CD4-positive, alpha-beta memory T cell (primary cell): Measurements from ENCODE around the gene ZNRF1. TPM values are rescaled to one million over a fixed set of nuclear protein-coding genes. Genes with fewer than 3 reads are reported as not detected.
A peak's percentile ranks its signal among the peaks of the same experiment; 100 is the strongest.
"Not testable (repeated sequence)": the region's sequence is repeated elsewhere in the genome, so short reads cannot be mapped to it uniquely, and the experiment has no call there.

Source experiments
- CTCF ChIA-PET: fragments of 350-600 bp; sonication (Branson Sonifier 250); formaldehyde crosslinking; loops from one replicate; lab custom pipeline; 2021; ENCODE audit warnings: inconsistent platforms; ENCODE audit not compliant: partially characterized antibody; lab: Charles Lee
- POLR2A ChIA-PET: fragments of 350-600 bp; sonication (Branson Sonifier 250); formaldehyde crosslinking; loops from one replicate; lab custom pipeline; 2021; ENCODE audit not compliant: partially characterized antibody; lab: Charles Lee
- DNase-seq, 5 donors: peaks; one replicate each; pipeline versions ENCODE4 v3.0.0 to v3.0.0-alpha.2; 2020 to 2022; ENCODE audit warnings: mixed read lengths in 1 of 5
- H3K27ac ChIP-seq: one replicate; pipeline ENCODE4 v1.7.0; 2013; ENCODE audit warnings: low read depth, low read length
- H3K27me3 ChIP-seq: 2 replicates; pipeline ENCODE4 v1.7.0; 2013; ENCODE audit warnings: mild to moderate bottlenecking, low read length, moderate library complexity; ENCODE audit not compliant: insufficient read depth
- H3K36me3 ChIP-seq: 2 replicates; pipeline ENCODE4 v1.7.0; 2013; ENCODE audit warnings: mild to moderate bottlenecking, low read length, moderate library complexity; ENCODE audit not compliant: insufficient read depth
- H3K4me1 ChIP-seq: 2 replicates; pipeline ENCODE4 v1.7.0; 2013; ENCODE audit warnings: mild to moderate bottlenecking, low read length, moderate library complexity; ENCODE audit not compliant: insufficient read depth
- H3K4me3 ChIP-seq, 2 donors: one replicate each; pipeline ENCODE4 v1.7.0; 2013; ENCODE audit warnings: low read length in 2 of 2, mild to moderate bottlenecking in 1 of 2
- H3K9me3 ChIP-seq, 2 donors: one replicate each; pipeline ENCODE4 v1.7.0; 2013; ENCODE audit warnings: low read length in 2 of 2, control low read depth in 1 of 2; ENCODE audit not compliant: control insufficient read depth in 1 of 2
- H3K27ac Mint-ChIP-seq, 7 donors: one replicate each; pipeline ENCODE4 v1.8.0; 2020 to 2021; ENCODE audit warnings: mixed read lengths in 7 of 7, mild to moderate bottlenecking in 6 of 7, inconsistent platforms in 3 of 7, moderate library complexity in 3 of 7
- H3K27me3 Mint-ChIP-seq, 2 donors: one replicate each; pipeline ENCODE4 v1.8.0; 2020 to 2021; ENCODE audit warnings: mixed read lengths in 2 of 2
- H3K36me3 Mint-ChIP-seq, 2 donors: one replicate each; pipeline ENCODE4 v1.8.0; 2020 to 2021; ENCODE audit warnings: mixed read lengths in 2 of 2, inconsistent platforms in 1 of 2, mild to moderate bottlenecking in 1 of 2
- H3K4me1 Mint-ChIP-seq, 4 donors: one replicate each; pipeline ENCODE4 v1.8.0; 2020 to 2021; ENCODE audit warnings: mixed read lengths in 4 of 4, mild to moderate bottlenecking in 1 of 4
- H3K4me3 Mint-ChIP-seq, 8 donors: one replicate each; pipeline ENCODE4 v1.8.0; 2020 to 2021; ENCODE audit warnings: mixed read lengths in 8 of 8, mild to moderate bottlenecking in 7 of 8, moderate library complexity in 6 of 8, inconsistent platforms in 3 of 8
- H3K9me3 Mint-ChIP-seq, 8 donors: one replicate each; pipeline ENCODE4 v1.8.0; 2020 to 2021; ENCODE audit warnings: mixed read lengths in 8 of 8, mild to moderate bottlenecking in 5 of 8, inconsistent platforms in 3 of 8, moderate library complexity in 1 of 8
- intact Hi-C: fragments of 100-400 bp; cut with micrococcal nuclease; formaldehyde crosslinking; loops from one replicate; pipeline ENCODE4 v1.15.1; 2023
- polyA plus RNA-seq, 2 donors: library from polyadenylated mRNA; unstranded; fragments of 300-500 nt; fragmentation: Illumina TruSeq; gene quantifications; one replicate each; pipeline ENCODE4 v1.2.3, GENCODE V29; 2021
- total RNA-seq, 2 experiments: library from RNA; stranded (reverse); gene quantifications; one replicate each; pipeline ENCODE4 v1.2.3, GENCODE V29; 2021

ZNRF1 gene
- total and polyA plus RNA-seq, 4 experiments from 2014 or later, result 3.4 to 9.5 (median 6.1) TPM

DNA sequence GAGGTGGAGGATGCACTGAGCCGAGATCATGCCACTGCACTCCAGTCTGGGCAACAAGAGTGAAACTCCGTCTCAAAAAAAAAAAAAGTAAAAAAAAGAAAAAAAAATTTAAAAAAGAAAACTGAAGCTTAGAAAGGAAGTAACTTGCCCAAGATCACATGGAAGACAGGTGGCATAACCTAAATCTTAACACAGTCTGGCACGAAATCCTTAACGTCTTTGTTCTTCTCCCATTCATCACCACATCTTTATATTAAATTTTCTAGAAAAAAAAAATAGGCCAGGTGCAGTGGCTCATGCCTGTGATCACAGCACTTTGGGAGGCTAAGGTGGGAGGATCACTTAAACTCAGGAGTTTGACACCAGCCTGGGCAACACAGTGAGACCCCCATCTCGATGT lies 23.2 kb upstream of the ZNRF1 start:
- H3K4me3 Mint-ChIP-seq, result no peak overlapping the region
- CTCF ChIA-PET, result interaction anchor here (1.3 kb wide), 1 partner anchor 135 kb away, joined by 4 read pairs; no protein-coding TSS in a partner anchor
- POLR2A ChIA-PET, result no interaction called here

DNA sequence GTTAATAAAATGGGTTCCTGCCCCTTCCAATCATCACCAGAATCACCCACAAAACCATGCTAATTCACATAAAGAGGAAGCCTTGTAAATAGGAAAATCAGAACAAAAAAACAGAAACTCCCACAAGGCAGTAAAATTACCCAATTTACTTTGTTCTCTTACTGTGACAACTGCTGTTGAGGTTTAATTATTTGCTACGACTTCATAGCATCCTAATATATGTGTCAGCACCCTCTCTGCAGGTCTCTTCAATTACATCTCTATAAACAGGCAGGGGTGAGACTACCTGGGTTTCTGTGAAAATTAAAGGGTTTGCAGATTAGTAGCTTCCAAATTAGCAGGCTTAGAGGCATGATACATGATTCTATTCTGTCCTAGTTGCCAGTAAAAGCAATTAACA lies 16.6 kb upstream of the ZNRF1 start:
- H3K9me3 ChIP-seq, result no peaks in the 10 kb centered on the region

More for the DNA sequence above, 23.2 kb upstream of the ZNRF1 start:
- Mint-ChIP-seq H3K36me3 (peaks cover 10 to 11% of the 10 kb centered on the region in 2 donors), H3K27ac (no peak overlapping the region), H3K9me3 (no peaks in the 10 kb centered on the region), H3K4me1 (peaks cover 0 to 10% (median 0%) of the 10 kb centered on the region in 4 donors), H3K27me3 (no peaks in the 10 kb centered on the region)
- no peaks in the 10 kb centered on the region for H3K36me3 ChIP-seq
- no peak overlapping the region for H3K4me3 ChIP-seq
- H3K4me1 ChIP-seq, result no peaks in the 10 kb centered on the region
- no peak for DNase-seq
- H3K27ac ChIP-seq, result no peak overlapping the region
- intact Hi-C loops, result no loop called here
- no peaks in the 10 kb centered on the region for H3K9me3 ChIP-seq
- no peaks in the 10 kb centered on the region for H3K27me3 ChIP-seq

DNA sequence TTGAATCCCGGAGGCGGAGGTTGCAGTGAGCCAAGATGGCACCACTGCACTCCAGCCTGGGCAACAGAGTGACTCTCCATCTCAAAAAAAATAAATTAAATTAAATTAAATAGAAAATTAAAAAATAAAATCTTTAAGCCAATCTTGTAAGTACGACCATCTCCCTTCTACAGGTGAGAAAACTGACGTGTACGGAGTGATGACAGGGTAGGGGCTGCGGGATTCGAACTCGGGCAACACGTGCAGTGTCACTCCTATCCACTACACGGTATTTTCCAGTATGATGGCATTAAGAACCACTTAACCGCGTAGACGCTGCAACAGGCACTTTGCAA lies 14.7 kb upstream of the ZNRF1 start:
- CTCF ChIA-PET, result interaction anchor here (4.5 to 5.6 kb wide), 2 partner anchors 13 to 126 kb away, joined by 43 to 62 read pairs; partner anchors contain the start of gene ZNRF1
- no peaks in the 10 kb centered on the region for H3K36me3 ChIP-seq
- POLR2A ChIA-PET, result interaction anchor here (1.6 to 2.5 kb wide), 4 partner anchors 14 to 127 kb away, joined by 7 to 15 read pairs (median 14); partner anchors contain the start of gene ZNRF1
- peak overlapping the region; percentile 87 for H3K27ac ChIP-seq
- peaks cover 0 to 4% of the 10 kb centered on the region in 2 donors for H3K36me3 Mint-ChIP-seq
- H3K4me3 ChIP-seq, result peak overlapping the region; percentile 90 to 96
- H3K27ac Mint-ChIP-seq, result peak overlapping the region; percentile 83 to 99 (median 90)
- DNase-seq, result no peak
- no peaks in the 10 kb centered on the region for H3K9me3 Mint-ChIP-seq
- intact Hi-C loops, result loop anchor here (2.0 kb wide), 2 partner anchors 449 to 687 kb away; partner anchors contain the start of genes CFDP1 and PSMD7
- H3K4me1 Mint-ChIP-seq, result peaks cover 8 to 29% (median 19%) of the 10 kb centered on the region in 4 donors
- H3K27me3 Mint-ChIP-seq, result no peaks in the 10 kb centered on the region
- H3K9me3 ChIP-seq, result no peaks in the 10 kb centered on the region
- H3K4me3 Mint-ChIP-seq, result peak overlapping the region; percentile 93 to 98 (median 96)
- peaks cover 18% of the 10 kb centered on the region for H3K4me1 ChIP-seq
- no peaks in the 10 kb centered on the region for H3K27me3 ChIP-seq

More for the DNA sequence above, 16.6 kb upstream of the ZNRF1 start:
- ChIA-PET CTCF (interaction anchor here (1.5 to 1.7 kb wide), 2 partner anchors 127 to 129 kb away, joined by 3 to 6 read pairs; no protein-coding TSS in a partner anchor), POLR2A (no interaction called here)
- Mint-ChIP-seq H3K36me3 (peaks cover 6 to 14% of the 10 kb centered on the region in 2 donors), H3K27me3 (no peaks in the 10 kb centered on the region), H3K4me1 (peaks cover 8 to 32% (median 19%) of the 10 kb centered on the region in 4 donors), H3K4me3 (peak overlapping the region in 4 of 8 donors; percentile 20 to 78 (median 57)), H3K9me3 (no peaks in the 10 kb centered on the region), H3K27ac (peak overlapping the region in 3 of 7 donors; percentile 4 to 63 (median 36))
- DNase-seq, result no peak
- H3K4me1 ChIP-seq, result peaks cover 18% of the 10 kb centered on the region
- intact Hi-C loops, result no loop called here
- H3K27me3 ChIP-seq, result no peaks in the 10 kb centered on the region
- H3K36me3 ChIP-seq, result no peaks in the 10 kb centered on the region
- H3K4me3 ChIP-seq, result no peak overlapping the region
- H3K27ac ChIP-seq, result no peak overlapping the region

DNA sequence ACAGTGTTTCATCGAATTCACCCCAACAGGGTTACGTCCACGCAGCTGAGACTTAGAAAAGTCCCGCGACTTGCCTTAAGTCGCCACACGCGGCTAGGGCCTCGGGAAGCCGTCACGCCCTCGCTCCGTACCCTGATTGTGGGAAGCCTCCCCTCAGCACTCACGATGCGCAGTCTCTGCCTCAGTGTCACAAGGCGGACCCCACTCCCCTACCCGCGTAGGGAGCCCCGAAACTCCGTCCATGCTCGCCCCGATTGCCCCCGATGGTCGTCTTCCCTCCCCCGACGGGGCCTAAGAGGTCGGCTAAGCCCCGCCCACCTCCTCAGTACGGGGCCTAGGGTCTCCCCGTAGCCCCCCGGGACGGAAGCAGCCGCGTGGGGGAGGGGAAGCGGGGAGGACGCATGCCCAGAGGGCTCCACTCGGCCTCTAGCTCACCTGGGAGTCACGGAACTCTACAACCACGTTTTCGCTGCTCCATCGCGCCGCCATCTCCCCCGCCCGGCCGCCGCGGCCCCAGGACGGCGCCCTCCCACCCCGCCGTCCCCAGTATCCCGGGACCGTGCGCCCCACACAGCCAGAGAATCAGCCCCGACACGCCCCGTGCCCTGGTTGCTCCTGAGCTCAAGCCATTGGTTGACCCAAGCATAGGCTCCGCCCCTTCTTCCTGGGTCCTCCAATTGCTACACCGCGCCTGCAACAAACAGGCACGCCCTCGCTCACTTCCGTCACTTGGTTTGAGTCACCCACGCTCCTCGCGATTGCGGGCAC lies 14.1 kb upstream of the ZNRF1 start, which contains the start of gene WDR59:
WDR59 (minus strand) TSS at position 595 of the 768 bp plus-strand sequence; CDS start at position 489, 106 bp downstream.
- ChIA-PET CTCF (interaction anchor here (0.8 to 5.6 kb wide), 7 partner anchors 9 to 125 kb away, joined by 3 to 62 read pairs (median 4); partner anchors contain the start of gene ZNRF1), POLR2A (interaction anchor here (0.9 to 2.5 kb wide), 12 partner anchors 13 to 663 kb away, joined by 4 to 15 read pairs (median 6); partner anchors contain the start of genes CFDP1, GLG1, KARS1 and RFWD3)
- H3K9me3 ChIP-seq, result no peaks in the 10 kb centered on the region
- peak; percentile 97 to 100 (median 99) for DNase-seq
- H3K4me3 Mint-ChIP-seq, result peak within 1 kb of the TSS; percentile 93 to 98 (median 96)
- no peaks in the 10 kb centered on the region for H3K27me3 Mint-ChIP-seq
- peak within 1 kb of the TSS; percentile 90 to 96 for H3K4me3 ChIP-seq
- peak within 1 kb of the TSS; percentile 87 for H3K27ac ChIP-seq
- intact Hi-C loops, result loop anchor here (1.0 to 5.0 kb wide), 8 partner anchors 14 to 688 kb away; partner anchors contain the start of genes CFDP1, GLG1, PSMD7 and TMEM170A
- peaks cover 0 to 4% of the 10 kb centered on the region in 2 donors for H3K36me3 Mint-ChIP-seq
- H3K9me3 Mint-ChIP-seq, result no peaks in the 10 kb centered on the region
- no peaks in the 10 kb centered on the region for H3K27me3 ChIP-seq
- H3K4me1 Mint-ChIP-seq, result peaks cover 8 to 29% (median 19%) of the 10 kb centered on the region in 4 donors
- H3K27ac Mint-ChIP-seq, result peak within 1 kb of the TSS; percentile 84 to 99 (median 95)
- H3K4me1 ChIP-seq, result peaks cover 18% of the 10 kb centered on the region
- no peaks in the 10 kb centered on the region for H3K36me3 ChIP-seq

DNA sequence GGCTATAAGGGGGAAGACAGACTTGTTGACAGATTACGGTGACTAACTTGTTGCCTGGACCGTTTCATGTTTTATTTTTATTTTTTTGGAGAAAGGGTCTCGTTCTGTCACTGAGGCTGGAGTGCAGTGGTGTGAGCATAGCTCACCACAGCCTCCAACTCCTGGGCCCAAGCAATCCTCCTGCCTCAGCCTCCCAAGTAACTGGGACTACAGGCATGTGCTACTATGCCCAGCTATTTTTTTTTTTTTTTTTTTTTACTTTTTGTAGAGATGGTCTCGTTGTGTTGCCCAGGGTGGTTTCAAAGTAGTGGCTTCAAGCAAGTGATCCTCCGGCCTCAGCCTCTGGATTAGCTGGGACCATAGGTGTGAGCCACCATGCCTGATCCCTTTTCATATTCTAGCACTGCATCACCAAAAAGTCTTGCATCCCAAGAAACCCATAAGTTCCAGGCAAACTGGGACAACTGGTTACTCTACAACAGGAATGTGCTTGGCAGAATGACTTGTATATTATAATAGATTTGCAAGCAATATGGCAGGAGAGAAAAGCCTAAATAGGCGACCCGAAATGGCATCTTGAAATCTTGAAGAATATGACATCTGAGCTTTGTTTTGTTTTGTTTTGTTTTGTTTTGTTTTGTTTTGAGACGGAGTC lies 11.7 kb upstream of the ZNRF1 start:
- no peaks in the 10 kb centered on the region for H3K36me3 ChIP-seq
- H3K27ac Mint-ChIP-seq, result no peak overlapping the region
- H3K27me3 Mint-ChIP-seq, result no peaks in the 10 kb centered on the region
- H3K4me1 Mint-ChIP-seq, result peaks cover 8 to 28% (median 18%) of the 10 kb centered on the region in 4 donors
- peaks cover 18% of the 10 kb centered on the region for H3K4me1 ChIP-seq
- H3K9me3 ChIP-seq, result no peaks in the 10 kb centered on the region
- H3K27me3 ChIP-seq, result no peaks in the 10 kb centered on the region
- H3K4me3 ChIP-seq, result no peak overlapping the region
- CTCF ChIA-PET, result interaction anchor here (1.1 to 5.6 kb wide), 3 partner anchors 10 to 123 kb away, joined by 5 to 62 read pairs (median 43); partner anchors contain the start of gene ZNRF1
- H3K36me3 Mint-ChIP-seq, result peaks cover 0 to 4% of the 10 kb centered on the region in 2 donors
- no peaks in the 10 kb centered on the region for H3K9me3 Mint-ChIP-seq
- intact Hi-C loops, result loop anchor here (5.0 kb wide), 1 partner anchor 290 kb away; no protein-coding TSS in a partner anchor
- POLR2A ChIA-PET, result interaction anchor here (1.1 kb wide), 1 partner anchor 124 kb away, joined by 3 read pairs; no protein-coding TSS in a partner anchor
- no peak overlapping the region for H3K4me3 Mint-ChIP-seq
- DNase-seq, result no peak
- H3K27ac ChIP-seq, result no peak overlapping the region

DNA sequence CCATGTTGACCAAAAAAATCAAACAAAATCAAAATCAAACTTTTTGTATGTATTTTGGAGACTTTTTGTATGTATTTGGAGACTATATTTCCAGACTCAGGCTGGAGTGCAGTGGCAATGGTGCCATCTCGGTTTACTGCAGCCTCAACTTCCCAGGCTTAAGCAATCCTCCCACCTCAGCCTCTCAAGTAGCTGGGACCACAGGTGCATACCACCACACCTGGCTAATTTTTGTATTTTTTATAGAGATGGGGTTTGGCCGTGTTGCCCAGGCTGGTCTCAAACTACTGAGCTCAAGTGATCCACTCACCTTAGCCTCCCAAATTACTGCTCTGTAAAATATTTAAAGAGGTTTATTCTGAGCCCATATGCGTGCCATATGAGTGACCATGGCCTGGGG lies 9.0 kb upstream of the ZNRF1 start:
- H3K36me3 ChIP-seq, H3K4me1 ChIP-seq, H3K9me3 ChIP-seq, H3K9me3 Mint-ChIP-seq, H3K4me3 ChIP-seq, H3K27ac Mint-ChIP-seq, H3K27me3 Mint-ChIP-seq, POLR2A ChIA-PET, H3K27me3 ChIP-seq, H3K27ac ChIP-seq, DNase-seq, H3K36me3 Mint-ChIP-seq, H3K4me3 Mint-ChIP-seq, H3K4me1 Mint-ChIP-seq, CTCF ChIA-PET: not testable (repeated sequence)
- intact Hi-C loops, result loop anchor here (5.0 kb wide), 1 partner anchor 293 kb away; no protein-coding TSS in a partner anchor
